Stomach (tissue), 4 donors: ENCODE data around the gene SEC23A.
"Not testable (repeated sequence)": the region's sequence is repeated elsewhere in the genome, so short reads cannot be mapped to it uniquely, and the experiment has no call there.

ENCODE experiments used
- CTCF ChIP-seq, 7 experiments: fragments of 450-650 bp in 4 of 7; fragments of 200-600 bp in 3 of 7; sonication (generic) in 3 of 7; IDR thresholded peaks; one replicate each; pipeline ENCODE4 v1.5.1; 2016 to 2019; ENCODE audit warnings: antibody characterized with exemption in 7 of 7, control low read depth in 2 of 7, mild to moderate bottlenecking in 1 of 7
- POLR2A ChIP-seq, 4 donors: fragments of 450-650 bp; IDR thresholded peaks; one replicate each; pipeline ENCODE4 v1.6.1; 2016; ENCODE audit warnings: antibody characterized with exemption in 4 of 4, control low read depth in 2 of 4, mild to moderate bottlenecking in 1 of 4, moderate library complexity in 1 of 4
- POLR2AphosphoS5 ChIP-seq, 3 donors: sonication (generic); formaldehyde crosslinking; IDR thresholded peaks; one replicate each; pipeline ENCODE4 v1.6.1; 2016; ENCODE audit warnings: antibody characterized with exemption in 3 of 3

DNA sequence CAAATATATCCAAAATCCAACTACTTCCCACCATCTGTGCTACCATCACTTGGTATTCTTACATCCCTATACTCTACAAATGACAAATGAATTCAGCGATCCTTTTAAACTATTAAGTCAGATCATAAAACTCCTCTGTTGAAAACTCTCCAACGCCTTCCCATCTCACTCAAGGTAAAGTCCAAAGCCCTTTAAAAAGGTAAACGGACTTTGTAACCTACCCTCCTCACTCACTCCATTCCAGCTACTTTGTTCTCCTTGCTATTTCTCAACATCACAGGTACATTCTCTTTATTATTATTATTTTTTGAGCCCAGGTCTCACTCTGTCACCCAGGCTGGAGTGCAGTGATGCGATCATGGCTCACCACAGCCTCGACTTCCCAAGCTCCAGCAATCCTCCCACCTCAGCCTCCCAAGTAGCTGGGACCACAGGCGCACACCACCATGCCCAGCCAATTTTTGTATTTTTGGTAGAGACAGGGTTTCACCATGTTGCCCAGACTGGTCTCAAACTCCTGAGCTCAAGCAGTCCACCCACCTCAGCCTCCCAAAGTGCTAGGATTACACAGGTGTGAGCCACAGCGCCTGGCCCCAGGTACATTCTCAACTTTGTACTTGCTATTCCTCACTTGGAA, 33.7 kb downstream of the SEC23A start:
- TF ChIP-seq POLR2AphosphoS5, POLR2A, CTCF (IDR thresholded peaks at IDR 0.05): not testable (repeated sequence)
